ENCODE measurements around the gene MESD.
"Not testable (repeated sequence)": the region's sequence is repeated elsewhere in the genome, so short reads cannot be mapped to it uniquely, and the experiment has no call there.

The MESD gene

GRCh38 chr15:80967451-80967850 lies 22.2 kb downstream of the MESD start:
- in situ Hi-C loops (cut with MboI; ENCODE audit: low sequenced_read_pairs): no loop called here

- in situ Hi-C loops (cut with MboI; ENCODE audit: low sequenced_read_pairs): no loop called here
Observed at GRCh38 chr15:80966431-80967197, 23.0 kb downstream of the MESD start.

- in situ Hi-C loops (cut with MboI; ENCODE audit: low sequenced_read_pairs): not testable (repeated sequence)
Observed at GRCh38 chr15:80965454-80965853, 24.2 kb downstream of the MESD start.

- in situ Hi-C loops (cut with MboI; ENCODE audit: low sequenced_read_pairs): no loop called here
Observed at GRCh38 chr15:80958818-80959495, 30.7 kb downstream of the MESD start.

- in situ Hi-C loops (cut with MboI; ENCODE audit: low sequenced_read_pairs): no loop called here
Observed at GRCh38 chr15:80957976-80958375, 31.6 kb downstream of the MESD start.

GRCh38 chr15:80957556-80957955 lies 32.1 kb downstream of the MESD start:
- in situ Hi-C loops (cut with MboI; ENCODE audit: low sequenced_read_pairs): no loop called here

GRCh38 chr15:80955571-80956452 lies 33.8 kb downstream of the MESD start:
- in situ Hi-C loops (cut with MboI; ENCODE audit: low sequenced_read_pairs): not testable (repeated sequence)

- in situ Hi-C loops (cut with MboI; ENCODE audit: low sequenced_read_pairs): no loop called here
Observed at GRCh38 chr15:80953953-80954778, 35.5 kb downstream of the MESD start.

- in situ Hi-C loops (cut with MboI; ENCODE audit: low sequenced_read_pairs): no loop called here
Observed at GRCh38 chr15:80953001-80953952, 36.3 kb downstream of the MESD start.

- in situ Hi-C loops (cut with MboI; ENCODE audit: low sequenced_read_pairs): no loop called here
Observed at GRCh38 chr15:80951941-80952340, 37.7 kb downstream of the MESD start.

GRCh38 chr15:80950291-80951078 lies 39.1 kb downstream of the MESD start:
- in situ Hi-C loops (cut with MboI; ENCODE audit: low sequenced_read_pairs): no loop called here

- in situ Hi-C loops (cut with MboI; ENCODE audit: low sequenced_read_pairs): no loop called here
Observed at GRCh38 chr15:80949756-80950155, 39.9 kb downstream of the MESD start.

GRCh38 chr15:80948651-80949292 lies 40.8 kb downstream of the MESD start:
- in situ Hi-C loops (cut with MboI; ENCODE audit: low sequenced_read_pairs): no loop called here

GRCh38 chr15:80946576-80946975 lies 43.0 kb downstream of the MESD start:
- in situ Hi-C loops (cut with MboI; ENCODE audit: low sequenced_read_pairs): no loop called here

- in situ Hi-C loops (cut with MboI; ENCODE audit: low sequenced_read_pairs): no loop called here
Observed at GRCh38 chr15:80945605-80946004, 44.0 kb downstream of the MESD start.

- in situ Hi-C loops (cut with MboI; ENCODE audit: low sequenced_read_pairs): no loop called here
Observed at GRCh38 chr15:80944818-80945217, 44.8 kb downstream of the MESD start.

- in situ Hi-C loops (cut with MboI; ENCODE audit: low sequenced_read_pairs): no loop called here
Observed at GRCh38 chr15:80942746-80943565, 46.7 kb downstream of the MESD start.

Data from HL-60/S4 treated with retinoic acid at 250 ng/mL for 4 days and 3 days (cell line).